Ovary (tissue), 3 donors: Measurements from ENCODE around the gene ITSN2.

Source experiments
- CTCF ChIP-seq, 3 donors: fragments of 450-650 bp in 2 of 3; fragments of 200-600 bp in 1 of 3; IDR thresholded peaks; one replicate each; pipeline versions ENCODE4 v1.5.1 to v1.8.0; 2016 to 2022; ENCODE audit warnings: antibody characterized with exemption in 3 of 3, mild to moderate bottlenecking in 1 of 3
- EP300 ChIP-seq: sonication (generic); formaldehyde crosslinking; IDR thresholded peaks from one replicate; pipeline ENCODE4 v1.6.1; 2017; ENCODE audit warnings: antibody characterized with exemption
- POLR2A ChIP-seq: fragments of 450-650 bp; IDR thresholded peaks from one replicate; pipeline ENCODE4 v1.6.1; 2017; ENCODE audit warnings: antibody characterized with exemption, mild to moderate bottlenecking, moderate library complexity
- donor health status: DM: no; HTN: no; CAD: no.

GRCh38 chr2:24280161-24280560, 80.2 kb downstream of the ITSN2 start:
- TF ChIP-seq CTCF (IDR thresholded peaks at IDR 0.05), result no peak
- no peak for TF ChIP-seq POLR2A
- no peak for TF ChIP-seq EP300
